Astrocyte of the cerebellum (primary cell): ENCODE data around the gene TRAF2.

Experiments used
- DNase-seq: peaks from one replicate; pipeline ENCODE4 v3.0.0-alpha.2; 2011; ENCODE audit warnings: low read depth
- H3K4me3 ChIP-seq: 2 replicates; pipeline ENCODE4 v1.5.1; 2011; ENCODE audit warnings: mild to moderate bottlenecking, low read depth, low read length, moderate library complexity
- in situ Hi-C: cut with HindIII; loops from 2 replicates; pipeline ENCODE4 v1.10.0; 2017; ENCODE audit warnings: low sequenced_read_pairs
- TF ChIP-seq, protein P1 (sequence below): IDR thresholded peaks from 2 replicates; pipeline ENCODE4 v1.5.1; 2012; ENCODE audit warnings: low read length, low read depth, moderate library complexity, mild to moderate bottlenecking; ENCODE audit errors: missing control alignments

The TRAF2 gene

DNA sequence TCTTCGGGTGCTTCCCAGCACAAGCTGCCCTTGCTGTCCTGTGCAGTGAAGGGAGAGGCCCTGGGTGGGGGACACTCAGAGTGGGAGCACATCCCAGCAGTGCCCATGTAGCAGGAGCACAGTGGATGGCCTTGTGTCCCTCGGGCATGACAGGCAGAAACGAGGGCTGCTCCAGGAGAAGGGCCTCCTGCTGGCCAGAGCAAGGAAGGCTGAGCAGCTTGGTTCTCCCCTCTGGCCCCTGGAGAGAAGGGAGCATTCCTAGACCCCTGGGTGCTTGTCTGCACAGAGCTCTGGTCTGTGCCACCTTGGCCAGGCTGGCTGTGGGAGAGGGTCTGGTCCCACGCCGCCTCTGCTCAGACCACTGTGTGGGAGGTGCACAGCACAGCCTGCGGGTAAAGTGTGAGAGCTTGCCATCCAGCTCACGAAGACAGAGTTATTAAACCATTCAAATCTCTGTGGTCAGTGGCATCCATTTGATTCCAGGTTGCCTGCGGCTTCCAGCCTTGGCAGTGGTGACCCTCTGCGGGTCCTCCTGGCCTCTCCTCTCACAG, 39.9 kb downstream of the TRAF2 start:
- no peak for DNase-seq
- H3K4me3 ChIP-seq, result no peak overlapping the region
- TF ChIP-seq, protein P1, sequence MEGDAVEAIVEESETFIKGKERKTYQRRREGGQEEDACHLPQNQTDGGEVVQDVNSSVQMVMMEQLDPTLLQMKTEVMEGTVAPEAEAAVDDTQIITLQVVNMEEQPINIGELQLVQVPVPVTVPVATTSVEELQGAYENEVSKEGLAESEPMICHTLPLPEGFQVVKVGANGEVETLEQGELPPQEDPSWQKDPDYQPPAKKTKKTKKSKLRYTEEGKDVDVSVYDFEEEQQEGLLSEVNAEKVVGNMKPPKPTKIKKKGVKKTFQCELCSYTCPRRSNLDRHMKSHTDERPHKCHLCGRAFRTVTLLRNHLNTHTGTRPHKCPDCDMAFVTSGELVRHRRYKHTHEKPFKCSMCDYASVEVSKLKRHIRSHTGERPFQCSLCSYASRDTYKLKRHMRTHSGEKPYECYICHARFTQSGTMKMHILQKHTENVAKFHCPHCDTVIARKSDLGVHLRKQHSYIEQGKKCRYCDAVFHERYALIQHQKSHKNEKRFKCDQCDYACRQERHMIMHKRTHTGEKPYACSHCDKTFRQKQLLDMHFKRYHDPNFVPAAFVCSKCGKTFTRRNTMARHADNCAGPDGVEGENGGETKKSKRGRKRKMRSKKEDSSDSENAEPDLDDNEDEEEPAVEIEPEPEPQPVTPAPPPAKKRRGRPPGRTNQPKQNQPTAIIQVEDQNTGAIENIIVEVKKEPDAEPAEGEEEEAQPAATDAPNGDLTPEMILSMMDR, result no peak
- in situ Hi-C loops, result no loop called here

DNA sequence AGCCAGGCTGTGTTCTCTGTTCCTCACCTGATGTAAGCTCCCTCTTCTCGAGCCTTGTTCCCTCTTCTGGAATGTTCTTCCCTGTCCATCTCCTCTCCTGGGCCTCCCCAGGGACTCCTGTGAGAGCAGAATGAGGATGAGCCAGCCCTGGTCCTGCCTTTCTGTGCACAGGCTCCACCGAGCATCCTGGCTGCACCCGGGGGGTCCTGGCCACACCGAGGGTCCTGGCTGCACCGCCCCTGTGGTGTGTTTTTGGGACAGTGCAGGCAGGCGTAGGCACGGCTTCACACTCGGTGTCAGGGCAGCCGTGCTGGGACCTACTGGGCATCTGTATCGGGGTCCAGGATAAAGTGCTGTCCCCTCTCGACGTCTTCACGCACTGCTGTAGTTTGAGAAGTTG, 40.4 kb downstream of the TRAF2 start:
- no peak for DNase-seq
- in situ Hi-C loops, result no loop called here
- TF ChIP-seq, protein P1, result no peak
- H3K4me3 ChIP-seq, result no peak overlapping the region

DNA sequence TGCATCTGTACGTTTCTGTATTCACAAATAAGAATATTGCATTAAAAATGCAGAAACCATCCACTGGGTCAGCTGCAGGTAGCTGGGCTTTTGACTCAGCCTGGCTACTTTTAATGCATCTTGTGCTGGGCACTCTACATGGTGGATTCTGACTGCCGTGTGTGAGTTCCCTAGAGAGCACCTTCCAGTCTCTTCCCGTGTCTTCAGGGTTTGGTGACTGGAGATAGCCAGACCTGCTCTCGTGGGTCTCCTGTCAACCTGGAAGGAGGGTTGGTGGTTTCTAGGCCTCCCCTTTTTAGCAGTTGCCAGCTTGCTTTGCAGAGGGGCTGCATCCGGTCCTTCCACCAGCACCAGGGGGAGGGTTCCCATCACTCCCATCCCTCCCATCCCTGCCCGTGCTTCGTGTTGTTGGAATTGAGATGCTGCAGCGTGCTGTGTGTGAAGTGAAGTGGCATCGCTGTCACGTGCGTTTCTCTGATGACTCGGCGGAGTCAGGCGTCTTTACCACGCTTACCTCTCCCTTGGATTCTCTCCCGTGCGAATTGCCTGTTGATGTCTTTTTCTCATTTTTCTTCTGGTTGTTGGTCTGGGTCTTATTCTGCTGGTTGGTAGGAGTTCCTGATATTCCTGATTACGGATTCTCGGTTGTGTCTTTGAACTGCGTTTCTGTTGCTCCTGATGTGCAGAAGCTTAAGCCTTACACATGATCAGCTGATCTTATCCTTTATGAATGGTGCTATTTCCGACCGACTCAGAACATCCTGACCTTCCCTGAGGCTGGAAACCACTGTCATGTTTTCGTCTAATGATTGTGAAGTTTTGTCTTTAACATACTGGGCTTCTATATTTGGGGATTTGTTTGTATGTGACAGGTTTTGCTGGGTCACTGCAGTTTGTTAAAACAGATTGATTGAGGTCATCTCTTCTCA, 41.3 kb downstream of the TRAF2 start:
- DNase-seq, result no peak
- in situ Hi-C loops, result no loop called here
- H3K4me3 ChIP-seq, result no peak overlapping the region
- TF ChIP-seq, protein P1, result no peak

DNA sequence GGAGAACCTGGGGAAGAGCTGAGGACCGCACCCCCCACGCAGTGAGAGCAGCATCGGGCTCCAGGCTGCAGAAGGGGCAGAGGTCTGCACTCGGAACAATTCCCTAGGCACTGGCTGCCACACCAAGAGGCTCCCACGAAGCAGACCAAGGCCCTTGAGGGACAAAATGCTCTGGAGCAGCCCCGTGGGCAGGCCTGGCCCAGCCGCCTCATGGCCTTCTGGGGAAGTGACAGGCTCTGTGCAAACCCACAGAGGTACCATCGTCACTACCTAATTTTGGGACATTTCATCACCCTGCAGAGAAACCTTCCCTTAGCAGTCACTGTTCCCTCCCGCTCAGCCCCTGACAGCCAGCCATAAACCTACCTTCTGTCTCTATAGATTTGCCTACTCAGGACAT, 42.3 kb downstream of the TRAF2 start:
- H3K4me3 ChIP-seq, result no peak overlapping the region
- DNase-seq, result no peak
- TF ChIP-seq, protein P1, result no peak
- in situ Hi-C loops, result no loop called here

DNA sequence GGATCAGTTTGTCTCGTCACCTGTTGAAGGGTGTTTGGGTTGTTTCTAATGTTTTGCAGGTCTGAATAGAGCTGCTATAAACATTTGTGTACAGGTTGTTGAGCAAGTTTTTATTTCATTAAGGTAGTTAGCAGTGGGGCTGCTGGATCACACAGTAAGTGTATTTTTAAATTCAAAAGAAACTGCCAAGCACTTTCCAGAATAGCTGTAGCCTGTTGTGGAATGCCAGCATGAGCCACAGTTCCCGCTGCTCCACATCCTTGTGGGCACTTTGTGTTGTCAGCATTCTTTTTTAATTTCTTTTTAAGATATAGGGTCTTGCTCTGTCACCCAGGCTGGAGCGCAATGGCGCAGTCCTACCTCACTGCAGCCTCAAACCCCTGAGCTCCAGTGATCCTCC, 43.7 kb downstream of the TRAF2 start:
- DNase-seq, result no peak
- in situ Hi-C loops, result no loop called here
- no peak overlapping the region for H3K4me3 ChIP-seq
- TF ChIP-seq, protein P1, result no peak

DNA sequence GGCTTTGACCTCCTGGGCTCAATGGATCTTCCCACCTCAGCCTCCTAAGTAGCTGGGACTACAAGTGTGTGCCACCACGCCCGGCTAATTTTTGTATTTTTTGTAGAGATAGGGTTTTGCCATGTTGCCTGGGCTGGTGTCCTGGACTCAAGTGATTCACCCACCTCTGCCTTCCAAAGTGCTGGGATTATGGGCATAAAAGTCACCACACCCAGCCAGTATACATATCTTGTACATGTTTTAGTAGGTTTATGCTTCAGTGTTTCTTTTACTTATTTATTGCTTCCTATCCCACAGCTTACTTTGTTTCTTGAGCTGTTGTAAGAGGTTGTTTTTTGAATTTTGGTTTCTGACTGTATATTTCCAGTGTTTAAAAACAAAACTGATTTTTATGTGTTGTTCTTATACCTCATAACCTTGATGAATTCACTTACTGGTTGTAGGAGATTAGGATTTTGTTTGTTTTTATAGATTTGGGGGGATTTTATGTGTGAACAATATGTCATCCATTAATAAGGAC, 45.4 kb downstream of the TRAF2 start:
- DNase-seq, result no peak
- TF ChIP-seq, protein P1, result no peak
- H3K4me3 ChIP-seq, result no peak overlapping the region
- in situ Hi-C loops, result no loop called here
